Measurements from ENCODE around the gene BOD1. TPM values are rescaled to one million over a fixed set of nuclear protein-coding genes. Genes with fewer than 3 reads are reported as not detected.
A peak's percentile ranks its signal among the peaks of the same experiment; 100 is the strongest.

BOD1 gene
- total and polyA plus RNA-seq, 2 of the 8 experiments (the other 6 are each of a cell fraction or from before 2014, with no cell fraction given), result 107 to 149 TPM

DNA sequence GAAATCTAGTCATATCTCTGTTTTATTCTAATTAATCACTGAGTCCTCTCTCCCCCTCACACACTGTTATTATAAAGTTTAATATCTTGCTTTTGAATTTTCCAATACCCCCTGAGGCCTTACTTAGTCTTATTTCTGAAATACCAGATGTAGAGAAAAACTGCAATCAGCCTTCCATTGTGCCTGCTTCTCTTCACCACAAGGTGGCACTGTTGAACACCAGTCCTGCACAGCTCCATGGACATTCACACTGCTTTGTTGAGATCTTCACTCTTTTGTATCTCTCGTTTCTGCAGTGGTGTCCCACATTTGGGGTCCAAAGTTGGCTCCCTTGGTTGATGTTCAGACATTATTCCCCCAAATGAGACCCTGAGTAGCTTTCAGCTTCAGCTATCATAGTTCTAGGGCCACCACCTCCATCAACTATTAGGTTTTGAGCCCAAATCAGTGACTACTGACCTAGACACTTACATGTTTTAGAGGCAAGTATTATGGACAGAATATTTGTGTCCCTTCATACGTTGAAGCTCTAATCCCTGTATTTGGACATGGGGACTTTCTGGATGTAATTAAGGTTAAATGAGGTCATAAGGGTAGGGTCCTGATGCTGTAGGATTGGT lies 24.3 kb downstream of the BOD1 start:
- Histone ChIP-seq H3K9ac (replicated peaks in 1 of 4; ENCODE audit: extremely low read depth in 1 of 4, low read depth in 3 of 4, low read length in 3 of 4) (no peak overlapping the region), H3K27ac (ENCODE audit: low read depth, low read length) (no peak overlapping the region), H3K56ac (replicated peaks; ENCODE audit: insufficient read length, low read depth, low read length) (no peak overlapping the region), H3K36me3 (ENCODE audit: control insufficient read depth in 2 of 4, insufficient read depth in 4 of 4, low read length in 3 of 4) (no peaks in the 10 kb centered on the region), H2BK5ac (ENCODE audit: low read depth, low read length) (no peak overlapping the region), H2BK15ac (ENCODE audit: low read length) (no peak overlapping the region), H2BK12ac (ENCODE audit: low read depth, low read length) (no peak overlapping the region), H4K20me1 (replicated peaks in 1 of 2; ENCODE audit: control insufficient read depth in 1 of 2, insufficient read depth in 2 of 2, low read length in 2 of 2) (no peaks in the 10 kb centered on the region), H3K79me2 (ENCODE audit: control insufficient read depth in 1 of 2, insufficient read depth in 2 of 2, low read length in 2 of 2) (no peaks in the 10 kb centered on the region), H3K4me2 (ENCODE audit: insufficient read depth in 1 of 2, low read depth in 2 of 2, low read length in 2 of 2) (no peak overlapping the region), H3K27me3 (replicated peaks in 1 of 4; ENCODE audit: control insufficient read depth in 3 of 4, extremely low read depth in 1 of 4, insufficient read depth in 3 of 4, low read length in 3 of 4) (no peaks in the 10 kb centered on the region), H2BK120ac (replicated peaks; ENCODE audit: low read depth, low read length) (no peak overlapping the region), H3K14ac (ENCODE audit: insufficient read length) (no peak overlapping the region), H3K4me1 (replicated peaks in 1 of 4; ENCODE audit: control insufficient read depth in 3 of 4, insufficient read depth in 4 of 4, low read length in 3 of 4) (no peaks in the 10 kb centered on the region; a peak in 1 of 7 replicates), H3K23me2 (ENCODE audit: low read depth, low read length) (no peaks in the 10 kb centered on the region), H3K4me3 (ENCODE audit: extremely low read depth in 1 of 4, insufficient read depth in 2 of 4, low read depth in 3 of 4, low read length in 4 of 4) (no peak overlapping the region), H3K4ac (replicated peaks; ENCODE audit: insufficient read length, low read depth, low read length) (no peak overlapping the region), H3K18ac (ENCODE audit: extremely low read depth, low read length) (no peak overlapping the region), H4K8ac (ENCODE audit: extremely low read depth, insufficient read depth, low read length) (no peak overlapping the region), H3K9me3 (ENCODE audit: insufficient read depth in 2 of 2, low read depth in 1 of 2, low read length in 1 of 2) (peaks cover 22 to 25% of the 10 kb centered on the region in 2 experiments), H3K23ac (ENCODE audit: insufficient read length) (no peak overlapping the region), H4K5ac (ENCODE audit: insufficient read length, low read depth, low read length) (no peak overlapping the region), H4K91ac (replicated peaks; ENCODE audit: insufficient read length, low read length) (no peak overlapping the region), H3K79me1 (ENCODE audit: low read depth, low read length) (no peaks in the 10 kb centered on the region), H2BK20ac (ENCODE audit: low read length) (no peak overlapping the region), H2AK5ac (ENCODE audit: low read depth, low read length) (no peak overlapping the region), H2AFZ (ENCODE audit: low read length) (no peak overlapping the region)
- ChIA-PET CTCF (ENCODE audit: partially characterized antibody) (interaction anchor here (0.6 to 2.8 kb wide), 31 partner anchors 8 to 725 kb away, joined by 3 to 25 read pairs (median 3); no protein-coding TSS in a partner anchor), POLR2A (ENCODE audit: partially characterized antibody) (interaction anchor here (1.0 to 1.6 kb wide), 2 partner anchors 10 to 264 kb away, joined by 3 to 4 read pairs; partner anchors contain the start of gene STC2)
- DNase-seq (ENCODE audit: low read depth in 1 of 2, low spot score in 2 of 2), result no peak
- WGBS, 2 experiments (ENCODE audit: extremely low coverage in 1 of 2, insufficient coverage in 1 of 2, insufficient read length in 1 of 2, insufficient replicate concordance in 2 of 2, low coverage in 1 of 2, low lambda C conversion rate in 2 of 2, missing lambda C conversion rate in 1 of 2), result 77% methylated on average over 2 of the region's 2 CpGs; no CpG with 5 or more reads in 1 of the 2 experiments
- peak; percentile 88 for FAIRE-seq
- TF ChIP-seq SRF (IDR thresholded peaks at IDR 0.05; ENCODE audit: low read depth, low read length), result no peak
- no peak for TF ChIP-seq JUN (IDR thresholded peaks at IDR 0.05; ENCODE audit: low read depth, low read length)
- no peak for TF ChIP-seq KDM1A (IDR thresholded peaks at IDR 0.05; ENCODE audit: borderline replicate concordance, low read length)
- no peak for TF ChIP-seq TEAD4 (IDR thresholded peaks at IDR 0.05; ENCODE audit: low read depth, low read length)
- no peak for TF ChIP-seq CTBP2 (IDR thresholded peaks at IDR 0.05; ENCODE audit: borderline replicate concordance, insufficient read depth, insufficient read length, low read length)
- TF ChIP-seq CTCF (IDR thresholded peaks at IDR 0.05; ENCODE audit: control extremely low read depth in 1 of 3, insufficient read depth in 1 of 3, low read depth in 1 of 3, low read length in 3 of 3), result peak; percentile 48 to 88 (median 66)
- TF ChIP-seq GTF2F1 (IDR thresholded peaks at IDR 0.05; ENCODE audit: borderline replicate concordance, low read depth, low read length), result no peak
- TF ChIP-seq TBP (IDR thresholded peaks at IDR 0.05; ENCODE audit: low read depth, low read length), result no peak
- no peak for TF ChIP-seq EZH2 (IDR thresholded peaks at IDR 0.05; ENCODE audit: low read depth, low read length, severe bottlenecking)

All from H1 (cell line).